Adrenal gland (tissue), 5 donors: ENCODE measurements around the gene PROM1.

Experiments used
- CTCF ChIP-seq, 6 experiments: fragments of 450-650 bp in 4 of 6; fragments of 200-600 bp in 2 of 6; sonication (generic) in 1 of 6; IDR thresholded peaks; 1 replicate in 5 of 6; 2 replicates in 1 of 6; pipeline versions ENCODE4 v1.5.1 to v1.8.0; 2016 to 2021; ENCODE audit warnings: antibody characterized with exemption in 6 of 6, mild to moderate bottlenecking in 2 of 6, moderate library complexity in 1 of 6
- POLR2A ChIP-seq, 2 donors: fragments of 450-650 bp; IDR thresholded peaks; one replicate each; pipeline ENCODE4 v1.6.1; 2017; ENCODE audit warnings: antibody characterized with exemption in 2 of 2, mild to moderate bottlenecking in 2 of 2, moderate library complexity in 1 of 2
- donor health status: DM: no; HTN: no; CAD: no.

GRCh38 chr4:16007471-16008095 is 76.2 kb downstream of the PROM1 start:
- TF ChIP-seq CTCF (IDR thresholded peaks at IDR 0.05) (no peak), POLR2A (IDR thresholded peaks at IDR 0.05) (no peak)
